Esophagus muscularis mucosa (tissue), 4 donors: ENCODE measurements around the gene DOC2A.

Experiments used
- CTCF ChIP-seq, 3 experiments: fragments of 200-600 bp in 2 of 3; fragments of 450-650 bp in 1 of 3; sonication (generic) in 2 of 3; IDR thresholded peaks; one replicate each; pipeline ENCODE4 v1.5.1; 2017 to 2019; ENCODE audit warnings: antibody characterized with exemption in 3 of 3, mild to moderate bottlenecking in 2 of 3, moderate library complexity in 1 of 3
- EP300 ChIP-seq: sonication (generic); formaldehyde crosslinking; IDR thresholded peaks from one replicate; pipeline ENCODE4 v1.6.1; 2017; ENCODE audit warnings: antibody characterized with exemption
- POLR2A ChIP-seq: fragments of 450-650 bp; IDR thresholded peaks from one replicate; pipeline ENCODE4 v1.6.1; 2017; ENCODE audit warnings: antibody characterized with exemption, moderate library complexity, mild to moderate bottlenecking, low read depth
- POLR2AphosphoS5 ChIP-seq, 2 donors: sonication (generic); formaldehyde crosslinking; IDR thresholded peaks; one replicate each; pipeline ENCODE4 v1.6.1; 2017; ENCODE audit warnings: antibody characterized with exemption in 2 of 2

GRCh38 chr16:29971304-29971703 is 39.5 kb downstream of the DOC2A start:
- no peak for TF ChIP-seq CTCF (IDR thresholded peaks at IDR 0.05)
- TF ChIP-seq EP300, result no peak
- TF ChIP-seq POLR2A, result no peak
- TF ChIP-seq POLR2AphosphoS5 (IDR thresholded peaks at IDR 0.05), result no peak
